ENCODE results near the gene PLPPR2.
"Not testable (repeated sequence)": the region's sequence is repeated elsewhere in the genome, so short reads cannot be mapped to it uniquely, and the experiment has no call there.

Gene PLPPR2

GRCh38 chr19:11374433-11375142, 19.4 kb downstream of the PLPPR2 start, which contains the start of gene SWSAP1:
Gene SWSAP1, plus strand, starts transcription at chr19:11374666. Its CDS starts 15 bp downstream, at chr19:11374681.
- DNase-seq (ENCODE audit: low read depth): peak; percentile 100
- peak within 1 kb of the TSS; percentile 82 for H3K4me3 ChIP-seq (ENCODE audit: low read depth, low read length)
- no peak for TF ChIP-seq CTCF (IDR thresholded peaks at IDR 0.05; ENCODE audit: insufficient read depth, low read depth, low read length, missing control alignments)

- peak; percentile 88 for DNase-seq (ENCODE audit: low read depth)
- no peak for TF ChIP-seq CTCF (IDR thresholded peaks at IDR 0.05; ENCODE audit: insufficient read depth, low read depth, low read length, missing control alignments)
- peak overlapping the region; percentile 82 for H3K4me3 ChIP-seq (ENCODE audit: low read depth, low read length)
Observed at GRCh38 chr19:11375143-11375948, 20.1 kb downstream of the PLPPR2 start.

DNA sequence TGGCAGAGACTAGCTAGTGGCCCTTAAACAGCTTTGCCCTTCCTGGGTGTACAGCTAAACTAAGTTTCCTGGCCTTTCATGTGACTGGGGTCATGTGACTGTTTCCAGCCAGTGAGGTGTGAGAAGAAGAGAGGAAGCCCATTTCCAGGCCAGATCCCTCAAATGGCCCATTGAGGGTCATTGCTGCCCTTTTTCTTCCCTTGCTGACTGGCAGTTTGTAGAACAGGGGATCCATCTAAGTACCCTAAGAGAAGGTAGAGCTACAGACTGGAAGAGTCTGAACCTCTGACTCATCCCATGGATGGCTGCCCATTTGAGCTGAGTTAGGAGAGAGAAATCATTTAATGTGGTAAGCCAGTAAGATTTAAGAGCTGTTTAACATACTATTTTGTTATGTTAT, 22.0 kb downstream of the PLPPR2 start:
- TF ChIP-seq CTCF (IDR thresholded peaks at IDR 0.05; ENCODE audit: insufficient read depth, low read depth, low read length, missing control alignments): no peak
- DNase-seq (ENCODE audit: low read depth): peak; percentile 71
- peak overlapping the region; percentile 39 for H3K4me3 ChIP-seq (ENCODE audit: low read depth, low read length)

DNA sequence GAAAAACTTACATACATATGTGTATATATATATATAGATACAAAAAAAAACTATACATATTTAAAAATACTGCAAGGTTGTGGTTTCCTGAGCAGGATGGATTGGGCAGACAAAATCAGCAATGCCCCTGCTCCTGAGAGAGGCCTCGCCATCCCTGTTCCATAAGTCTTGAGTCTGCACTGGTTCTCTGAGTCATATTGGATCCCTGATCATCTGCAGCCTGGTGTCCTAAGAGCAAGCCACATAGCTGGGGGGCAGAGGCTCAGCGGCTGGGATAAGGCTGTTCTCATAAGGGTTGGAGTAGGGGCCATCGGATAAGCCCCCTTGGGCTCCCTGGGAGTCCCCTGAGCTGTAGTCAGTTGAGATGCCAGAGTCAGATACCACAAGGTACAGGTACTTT, 22.5 kb downstream of the PLPPR2 start:
- no peak for TF ChIP-seq CTCF (IDR thresholded peaks at IDR 0.05; ENCODE audit: insufficient read depth, low read depth, low read length, missing control alignments)
- H3K4me3 ChIP-seq (ENCODE audit: low read depth, low read length): peak overlapping the region; percentile 39; the same call in 1 of the 2 replicates
- no peak for DNase-seq (ENCODE audit: low read depth)

- DNase-seq (ENCODE audit: low read depth): peak; percentile 56
- no peak overlapping the region for H3K4me3 ChIP-seq (ENCODE audit: low read depth, low read length)
- peak; percentile 68 for TF ChIP-seq CTCF (IDR thresholded peaks at IDR 0.05; ENCODE audit: insufficient read depth, low read depth, low read length, missing control alignments)
Observed at GRCh38 chr19:11378319-11379189, 23.3 kb downstream of the PLPPR2 start.

- not testable (repeated sequence) for H3K4me3 ChIP-seq (ENCODE audit: low read depth, low read length); DNase-seq (ENCODE audit: low read depth)
Observed at GRCh38 chr19:11379269-11379845, 24.1 kb downstream of the PLPPR2 start.
